GM18508 (cell line): Measurements from ENCODE around the gene L1CAM.

Source experiments
- ATAC-seq: cut with Tn5 transposase; IDR thresholded peaks from one replicate; pipeline ENCODE4 v1.9.1; 2021; ENCODE audit warnings: moderate number of reproducible peaks; ENCODE audit not compliant: insufficient read depth, unreplicated experiment

Gene L1CAM, protein sequence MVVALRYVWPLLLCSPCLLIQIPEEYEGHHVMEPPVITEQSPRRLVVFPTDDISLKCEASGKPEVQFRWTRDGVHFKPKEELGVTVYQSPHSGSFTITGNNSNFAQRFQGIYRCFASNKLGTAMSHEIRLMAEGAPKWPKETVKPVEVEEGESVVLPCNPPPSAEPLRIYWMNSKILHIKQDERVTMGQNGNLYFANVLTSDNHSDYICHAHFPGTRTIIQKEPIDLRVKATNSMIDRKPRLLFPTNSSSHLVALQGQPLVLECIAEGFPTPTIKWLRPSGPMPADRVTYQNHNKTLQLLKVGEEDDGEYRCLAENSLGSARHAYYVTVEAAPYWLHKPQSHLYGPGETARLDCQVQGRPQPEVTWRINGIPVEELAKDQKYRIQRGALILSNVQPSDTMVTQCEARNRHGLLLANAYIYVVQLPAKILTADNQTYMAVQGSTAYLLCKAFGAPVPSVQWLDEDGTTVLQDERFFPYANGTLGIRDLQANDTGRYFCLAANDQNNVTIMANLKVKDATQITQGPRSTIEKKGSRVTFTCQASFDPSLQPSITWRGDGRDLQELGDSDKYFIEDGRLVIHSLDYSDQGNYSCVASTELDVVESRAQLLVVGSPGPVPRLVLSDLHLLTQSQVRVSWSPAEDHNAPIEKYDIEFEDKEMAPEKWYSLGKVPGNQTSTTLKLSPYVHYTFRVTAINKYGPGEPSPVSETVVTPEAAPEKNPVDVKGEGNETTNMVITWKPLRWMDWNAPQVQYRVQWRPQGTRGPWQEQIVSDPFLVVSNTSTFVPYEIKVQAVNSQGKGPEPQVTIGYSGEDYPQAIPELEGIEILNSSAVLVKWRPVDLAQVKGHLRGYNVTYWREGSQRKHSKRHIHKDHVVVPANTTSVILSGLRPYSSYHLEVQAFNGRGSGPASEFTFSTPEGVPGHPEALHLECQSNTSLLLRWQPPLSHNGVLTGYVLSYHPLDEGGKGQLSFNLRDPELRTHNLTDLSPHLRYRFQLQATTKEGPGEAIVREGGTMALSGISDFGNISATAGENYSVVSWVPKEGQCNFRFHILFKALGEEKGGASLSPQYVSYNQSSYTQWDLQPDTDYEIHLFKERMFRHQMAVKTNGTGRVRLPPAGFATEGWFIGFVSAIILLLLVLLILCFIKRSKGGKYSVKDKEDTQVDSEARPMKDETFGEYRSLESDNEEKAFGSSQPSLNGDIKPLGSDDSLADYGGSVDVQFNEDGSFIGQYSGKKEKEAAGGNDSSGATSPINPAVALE

DNA sequence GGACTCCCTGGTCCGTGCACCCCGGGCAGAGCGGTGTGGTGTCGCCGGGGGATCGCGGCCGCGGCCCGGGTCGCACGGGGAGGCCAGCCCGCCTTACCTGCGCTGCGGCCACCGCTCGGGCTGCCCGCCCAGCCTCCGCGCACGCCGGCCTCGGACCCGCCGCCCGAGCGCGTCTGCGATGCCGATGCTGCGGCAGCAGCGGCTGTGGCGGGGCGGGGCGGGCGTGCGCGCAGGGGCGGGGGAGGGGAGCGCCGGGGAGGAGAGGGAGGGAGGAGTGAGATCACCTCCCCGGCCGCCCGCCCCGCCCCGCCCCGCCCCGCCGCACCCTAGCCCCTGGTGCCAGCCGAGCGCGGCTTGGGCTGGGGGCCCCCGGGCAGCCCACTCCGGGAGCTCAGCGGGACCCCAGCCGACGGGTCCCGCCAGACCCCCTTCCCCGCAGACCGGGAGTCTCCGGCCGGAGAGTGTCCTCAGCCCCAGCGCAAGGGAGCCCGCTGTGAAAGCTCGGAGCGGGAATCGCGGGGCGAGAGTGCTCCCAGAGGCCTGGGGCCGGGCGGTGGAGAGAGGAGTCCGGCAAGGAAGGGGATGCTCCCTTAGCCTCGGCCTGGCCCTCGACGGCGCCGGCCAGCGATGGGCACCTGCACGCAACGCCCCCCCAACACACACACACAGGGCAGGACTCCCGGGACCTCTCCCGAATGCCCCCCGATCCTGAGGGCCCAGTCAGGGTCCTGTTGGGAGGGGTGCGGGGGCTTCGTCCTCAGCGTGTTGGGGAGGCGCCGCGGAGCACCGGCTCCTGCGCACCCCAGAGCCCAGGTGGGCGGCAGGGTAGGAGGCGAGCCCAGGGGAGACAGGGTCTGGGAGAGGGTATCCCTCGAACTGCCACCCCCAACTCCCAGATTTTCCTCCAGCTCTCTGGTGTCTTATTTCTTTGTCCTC lies at the start of gene L1CAM:
L1CAM (minus strand) TSS at position 206 of the 936 bp plus-strand sequence. CDS start 10,337 bp downstream, outside the sequence.
- no peak for ATAC-seq

DNA sequence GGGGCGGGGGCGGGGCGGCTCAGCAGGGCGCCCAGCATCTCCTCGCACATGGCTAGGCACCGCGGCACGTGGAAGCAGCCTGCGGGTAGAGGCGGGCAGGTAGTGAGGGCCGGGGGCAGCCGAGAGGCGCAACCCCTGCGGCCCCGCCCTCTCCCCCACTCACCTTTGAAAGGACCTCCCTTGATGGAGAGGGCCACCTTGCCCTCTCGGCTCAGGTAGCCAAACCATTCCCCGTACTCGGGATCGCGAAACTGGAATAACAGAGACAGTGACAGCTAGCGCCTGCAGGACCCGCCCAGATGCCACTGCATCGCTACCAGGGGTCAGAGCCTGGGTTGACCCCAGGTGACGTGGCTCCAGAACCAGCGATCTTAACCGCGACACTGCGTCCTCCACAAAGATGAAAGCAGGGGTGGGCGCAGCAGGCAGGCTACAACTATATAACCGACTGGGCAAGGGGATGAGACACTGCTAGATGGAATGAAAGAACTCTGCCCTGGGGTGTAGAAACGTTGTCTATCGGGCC lies 49.4 kb upstream of the L1CAM start:
- no peak for ATAC-seq

DNA sequence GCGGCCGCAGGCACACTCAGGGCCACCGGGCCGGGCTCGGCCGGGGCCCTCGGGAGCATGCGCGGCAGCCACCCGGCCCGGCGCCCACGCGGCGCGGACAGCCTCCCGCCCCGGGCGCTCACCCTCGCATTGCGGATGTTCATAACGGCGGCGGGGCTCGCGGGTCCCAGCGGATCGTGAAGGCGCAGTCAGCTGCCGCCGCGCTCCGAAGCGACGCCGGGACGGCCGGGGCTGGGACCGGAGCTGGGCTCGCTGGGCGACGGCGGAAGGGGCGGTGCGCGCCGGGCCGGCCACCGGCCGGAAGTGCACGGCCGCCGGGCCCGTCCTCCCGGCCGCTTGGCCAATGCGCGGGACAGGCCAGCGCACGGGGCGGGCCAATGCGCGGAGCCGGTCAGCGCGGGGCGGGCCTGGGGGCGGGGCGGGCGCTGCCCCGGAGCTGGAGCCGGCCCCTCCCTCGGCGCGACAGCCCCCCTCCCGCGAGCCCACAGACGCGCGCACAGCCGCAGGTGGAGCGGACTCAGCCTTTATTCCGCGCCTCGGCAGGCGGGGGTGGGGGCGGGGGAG lies 48.9 kb upstream of the L1CAM start, which contains the start of gene NAA10:
NAA10 (minus strand) TSS at position 276 of the 564 bp plus-strand sequence; CDS start at position 143, 133 bp downstream.
- ATAC-seq, result no peak

DNA sequence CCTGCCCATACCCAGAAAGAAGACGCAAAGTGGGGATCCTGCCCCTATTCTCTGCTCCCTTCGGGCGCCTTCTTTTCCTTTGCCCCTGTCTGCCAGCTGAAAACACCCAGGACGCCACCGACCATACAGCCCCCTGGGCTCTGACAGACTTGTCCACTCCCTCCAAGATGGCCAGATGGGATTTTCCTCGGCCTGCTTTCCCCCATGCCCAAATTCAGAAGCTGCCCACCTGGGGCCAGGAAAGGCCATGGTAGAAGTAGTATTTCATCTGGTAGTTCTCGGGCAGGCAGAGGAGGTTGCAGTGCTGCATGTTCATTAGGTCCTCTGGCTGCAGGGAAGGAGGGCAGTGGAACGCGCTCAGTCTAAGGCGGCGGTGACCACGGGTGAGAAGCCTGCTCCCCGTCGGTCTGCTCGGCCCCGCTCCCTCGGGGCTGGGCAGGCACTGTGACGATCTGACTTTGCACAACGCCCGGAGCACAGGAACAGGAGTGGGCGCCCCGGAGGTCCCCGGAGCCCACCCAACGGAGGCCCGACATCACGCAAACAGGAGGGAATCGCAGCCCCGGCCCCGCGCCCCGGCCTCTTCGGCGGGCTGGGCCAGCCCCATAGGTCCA lies 48.3 kb upstream of the L1CAM start:
- ATAC-seq, result no peak

DNA sequence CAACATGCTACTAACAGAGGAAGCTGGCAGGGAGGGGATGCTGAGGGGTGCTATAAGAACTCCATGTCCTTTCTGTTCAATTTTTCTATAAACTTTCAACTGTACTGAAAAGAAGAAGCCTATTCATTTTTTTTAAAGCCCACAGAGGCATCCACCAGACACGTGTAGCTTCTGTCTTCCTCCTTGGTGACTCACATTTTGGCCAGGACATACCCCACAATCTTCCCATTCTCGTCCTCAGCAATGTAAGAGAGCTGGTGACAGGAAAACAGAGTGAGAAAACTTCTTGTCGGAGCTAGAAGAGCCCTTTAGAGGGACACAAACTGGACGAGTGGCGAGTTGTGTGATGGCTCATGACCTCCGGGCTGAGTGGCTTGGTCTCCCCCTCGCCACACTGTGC lies 47.8 kb upstream of the L1CAM start:
- ATAC-seq, result no peak

DNA sequence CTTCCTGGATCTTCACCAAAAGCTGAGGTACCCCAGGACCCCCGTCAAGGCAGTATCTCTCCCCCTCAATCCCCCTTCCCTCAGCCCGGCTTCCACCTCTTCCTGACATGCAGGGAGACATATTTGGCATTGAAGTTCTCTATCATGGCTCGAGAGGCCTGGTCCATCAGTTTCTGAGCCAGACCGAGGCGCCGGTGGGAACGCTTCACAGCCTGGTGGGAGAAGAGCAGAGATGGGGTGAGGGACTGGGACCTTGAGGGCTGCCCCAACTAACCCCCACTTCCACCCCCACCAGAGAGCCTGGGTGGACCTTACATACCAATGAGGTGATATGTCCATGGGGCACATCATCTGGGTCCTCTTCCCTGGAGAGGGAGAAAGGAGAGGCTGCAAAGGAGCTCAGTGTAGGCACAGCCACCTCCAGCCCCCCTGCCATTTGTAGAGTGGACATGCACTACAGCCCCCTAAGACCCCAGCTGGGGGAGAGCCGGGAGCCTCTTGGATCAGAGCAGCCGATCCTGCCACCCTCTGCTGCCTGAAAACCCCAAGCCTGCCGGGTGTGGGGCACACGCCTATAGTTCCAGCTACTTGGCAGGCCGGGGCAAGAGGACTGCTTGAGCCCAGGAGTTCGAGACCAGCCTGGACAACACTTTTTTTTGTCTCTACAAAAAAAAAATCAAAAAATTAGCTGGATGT lies 46.4 kb upstream of the L1CAM start:
- no peak for ATAC-seq

DNA sequence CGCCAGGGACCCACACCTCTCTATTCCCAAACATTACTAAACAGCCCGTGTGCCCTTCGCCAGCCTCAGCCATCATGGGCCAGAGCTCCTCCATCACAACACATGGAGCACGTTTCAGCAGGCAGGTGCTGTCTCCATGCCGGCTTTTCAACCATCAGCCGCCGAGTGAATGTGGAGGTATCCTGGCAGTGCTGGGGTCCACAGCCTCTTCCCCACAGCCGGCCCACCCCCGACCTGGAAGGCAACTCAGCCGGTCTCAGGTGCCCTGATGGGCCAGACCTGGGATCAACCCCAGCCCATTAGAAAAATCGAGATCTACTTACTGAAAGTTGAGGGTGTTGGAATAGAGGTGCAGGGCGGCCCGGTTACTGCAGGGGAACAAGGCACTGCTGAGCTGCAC lies 45.8 kb upstream of the L1CAM start:
- ATAC-seq, result no peak

DNA sequence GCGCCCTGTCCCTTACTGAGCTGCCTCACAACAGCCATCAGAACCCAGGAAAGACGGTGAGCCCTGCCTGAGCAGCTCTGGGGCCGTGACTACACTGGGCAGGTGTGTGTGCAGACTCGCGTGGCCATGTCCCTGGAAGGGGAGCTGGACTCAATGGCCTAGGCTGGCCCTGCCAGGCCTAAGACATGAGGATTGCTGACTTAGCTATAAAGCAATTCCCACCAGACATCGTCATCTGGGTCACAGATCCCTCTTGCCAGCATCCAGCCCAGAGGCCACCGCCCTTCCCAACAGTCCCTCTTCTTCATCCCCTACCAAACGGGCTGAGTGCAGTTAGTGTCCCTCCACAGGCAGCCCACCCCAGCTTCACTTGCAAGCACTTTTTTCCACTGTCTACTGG lies 45.2 kb upstream of the L1CAM start:
- ATAC-seq, result no peak

DNA sequence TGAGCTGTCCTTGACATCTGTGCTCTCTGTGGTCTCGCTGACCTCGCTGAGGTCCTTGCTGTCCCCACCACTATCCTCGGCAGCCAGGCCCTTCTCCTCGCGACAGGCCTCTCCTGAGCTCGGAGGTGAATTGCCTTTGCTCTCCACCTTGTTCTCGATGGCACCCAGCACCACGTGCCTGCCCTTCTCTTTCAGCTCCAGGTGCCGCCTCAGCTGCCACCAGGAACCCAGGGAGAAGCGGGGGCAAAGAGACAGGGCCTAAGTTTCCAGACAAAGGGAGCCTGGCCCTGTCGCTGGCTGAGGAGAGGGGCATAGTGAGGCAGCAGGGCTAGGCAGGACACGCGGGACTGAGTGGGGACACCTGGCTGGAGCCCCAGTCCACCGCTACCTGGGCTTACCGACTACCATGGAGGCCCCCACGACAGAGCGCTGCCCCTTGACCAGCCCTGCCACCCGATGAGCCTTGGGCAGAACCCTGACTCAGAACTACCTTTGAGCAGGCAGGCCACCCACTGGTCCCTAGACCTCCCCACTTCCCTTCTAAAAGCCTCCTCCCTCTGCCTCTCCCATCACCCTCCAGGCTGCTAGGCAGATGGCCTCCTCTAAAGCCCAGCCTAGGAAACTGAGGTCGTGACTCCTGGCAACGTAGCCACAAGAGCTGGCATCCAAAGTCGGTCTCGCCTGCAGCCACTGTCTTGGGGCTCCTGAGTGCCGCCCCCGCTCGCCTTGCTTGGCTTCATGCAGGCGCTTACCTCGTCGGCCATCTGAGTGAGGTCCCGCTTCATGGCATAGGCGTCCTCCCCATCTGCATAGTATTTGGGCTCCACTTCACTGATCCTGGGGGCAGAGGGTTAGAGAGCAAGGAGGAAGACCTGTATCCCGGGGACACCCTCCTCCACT lies 44.3 kb upstream of the L1CAM start:
- ATAC-seq, result no peak

DNA sequence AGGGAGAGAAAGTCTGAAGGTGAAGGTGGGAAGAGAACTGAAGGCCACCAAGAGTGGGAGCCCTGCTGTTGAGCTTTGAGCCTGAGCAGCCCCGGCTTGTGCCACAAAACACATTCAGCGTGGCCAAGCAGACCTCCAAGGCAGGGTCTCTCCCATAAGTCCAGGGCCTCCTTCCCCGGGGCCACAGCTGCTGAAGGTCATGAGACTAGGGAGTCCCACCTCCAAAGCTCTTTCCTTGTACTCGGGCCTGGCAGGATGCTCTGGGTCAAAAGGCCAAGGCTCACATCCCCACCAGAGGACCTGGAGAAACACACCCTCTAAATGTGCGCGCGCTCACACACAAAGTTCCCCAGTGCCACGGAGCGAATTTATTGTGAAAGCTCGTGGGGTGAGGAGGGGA lies 43.6 kb upstream of the L1CAM start:
- no peak for ATAC-seq

DNA sequence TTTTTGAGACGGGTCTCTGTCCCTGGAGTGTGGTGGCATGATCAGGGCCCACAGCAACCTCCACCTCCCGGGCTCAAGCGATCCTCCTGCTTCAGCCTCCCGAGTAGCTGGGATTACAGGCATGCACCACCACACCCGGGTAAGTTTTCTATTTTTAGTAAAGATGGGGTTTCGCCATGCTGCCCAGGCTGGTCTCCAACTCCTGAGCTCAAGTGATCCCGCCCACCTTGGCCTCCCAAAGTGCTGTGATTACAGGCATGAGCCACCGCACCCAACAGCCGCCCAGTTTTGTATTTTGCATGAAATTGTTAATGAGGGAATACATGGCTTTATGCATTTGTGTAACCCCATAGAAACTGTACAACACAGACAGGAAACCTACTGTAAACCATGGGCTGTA lies 42.9 kb upstream of the L1CAM start:
- ATAC-seq, result no peak

DNA sequence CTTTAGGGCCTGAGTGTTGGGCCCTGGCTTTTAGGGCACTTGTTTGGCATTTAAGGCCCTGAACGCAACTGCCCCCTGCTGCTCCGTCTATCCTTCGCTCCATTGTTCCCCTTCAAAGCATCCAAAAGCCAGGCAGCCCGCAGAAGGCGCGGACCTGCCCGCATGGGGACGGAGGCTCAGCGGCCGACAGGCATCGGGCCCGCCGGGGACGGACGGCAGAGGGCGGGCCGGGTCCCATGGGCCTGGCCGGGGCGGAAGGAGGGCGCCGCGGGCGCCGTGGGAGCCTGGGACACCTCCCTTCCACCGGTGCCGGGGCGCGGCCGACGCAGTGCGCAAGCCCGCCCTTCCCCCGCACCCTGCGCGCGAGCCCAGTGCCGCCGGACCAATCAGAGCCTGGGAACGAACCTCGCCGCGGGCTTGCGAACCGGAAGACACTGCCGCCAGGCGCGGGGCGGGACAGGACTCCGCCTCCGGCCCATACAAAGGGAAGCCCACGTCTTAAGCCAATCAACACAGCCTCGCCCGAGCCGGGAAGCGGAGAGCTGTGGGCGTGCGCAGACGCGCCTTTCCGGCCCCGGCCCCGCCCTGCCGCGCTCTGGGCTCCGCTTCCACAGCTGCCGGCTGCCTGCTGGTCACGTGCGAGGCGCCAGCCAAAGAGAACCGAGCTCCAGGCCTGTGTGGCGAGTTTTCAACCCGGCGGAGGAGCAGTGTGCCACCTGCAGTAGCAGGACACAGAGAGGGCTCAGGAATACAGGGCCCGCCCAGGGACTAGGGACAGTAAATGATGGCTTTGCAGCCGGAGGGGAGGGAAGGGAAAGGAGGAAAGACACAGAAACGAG lies 42.2 kb upstream of the L1CAM start:
- peak; percentile 82 for ATAC-seq

DNA sequence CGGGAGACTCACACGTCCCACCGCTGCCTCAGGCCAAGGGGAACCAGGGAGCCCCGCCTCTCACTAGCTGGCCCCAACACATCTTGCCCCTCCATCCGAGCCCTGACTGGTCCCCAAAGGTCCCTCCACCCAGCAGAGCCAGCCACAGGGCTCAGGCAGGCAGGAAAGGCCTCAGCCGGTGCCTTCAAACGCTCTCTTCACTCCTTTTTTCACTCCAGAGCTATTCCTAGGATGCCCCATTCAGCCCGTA lies 41.6 kb upstream of the L1CAM start:
- ATAC-seq, result no peak

DNA sequence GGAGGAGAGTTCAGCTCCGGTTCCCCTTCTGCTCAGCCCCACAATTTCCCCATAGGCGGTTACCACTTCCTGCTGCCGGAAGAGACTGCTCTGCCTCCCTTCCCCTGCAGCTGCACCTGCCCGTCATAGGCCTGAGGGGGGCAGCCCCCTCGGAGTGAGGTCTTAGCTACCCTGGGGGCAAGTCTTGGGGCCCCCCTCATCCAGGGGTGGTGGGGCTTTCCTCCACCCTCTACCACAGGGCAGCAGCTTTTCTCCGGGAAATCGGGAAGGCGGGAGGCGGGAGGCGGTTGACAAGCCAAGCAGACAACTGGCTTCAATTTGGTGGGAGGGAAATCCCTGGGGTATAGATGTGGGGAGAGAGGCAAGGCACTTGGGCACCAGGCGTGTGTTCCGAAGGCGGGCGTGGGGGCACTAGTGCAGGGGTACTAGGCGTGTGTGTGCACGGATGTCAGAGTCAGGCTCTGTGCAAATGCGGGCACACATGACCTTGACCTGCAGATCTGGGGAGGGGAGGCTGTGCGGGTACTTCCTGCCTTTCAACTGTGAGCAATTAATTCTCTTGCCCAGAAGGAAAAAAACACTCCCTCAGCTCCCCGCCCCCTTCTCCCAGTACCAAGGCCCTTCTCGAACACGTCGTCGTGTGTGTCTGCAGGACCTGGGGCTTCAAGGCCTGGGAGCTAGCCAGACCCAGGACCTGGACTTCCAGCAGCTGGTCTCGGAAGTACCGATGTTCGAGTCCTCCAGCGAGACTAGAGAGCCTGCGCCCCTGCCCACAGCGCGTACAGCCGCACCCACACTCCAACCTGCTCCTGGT lies 41.1 kb upstream of the L1CAM start:
- ATAC-seq, result peak; percentile 33

DNA sequence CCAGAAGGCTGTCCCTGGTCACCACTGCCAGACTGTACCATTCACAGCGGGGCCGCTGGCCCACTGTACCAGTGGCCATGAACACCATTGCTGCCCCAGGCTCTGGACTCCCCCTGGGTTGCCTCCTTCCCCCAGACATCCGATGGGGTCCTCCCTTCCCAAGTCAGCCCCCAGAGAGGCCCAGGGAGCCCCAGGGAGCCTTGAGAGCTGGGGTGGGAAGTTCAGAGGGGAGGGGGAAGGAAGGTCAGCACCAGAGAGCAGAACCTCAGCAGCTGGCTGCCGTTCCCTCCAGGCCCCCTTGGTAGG lies 40.5 kb upstream of the L1CAM start:
- no peak for ATAC-seq
